GM23248 (cell line): ENCODE results near the gene PNLIPRP1.

Experiments used
- EZH2 ChIP-seq: fragments of 200-600 bp; sonication (generic); IDR thresholded peaks from 2 replicates; pipeline ENCODE4 v1.6.1; 2018; ENCODE audit warnings: antibody characterized with exemption, mild to moderate bottlenecking; ENCODE audit not compliant: insufficient read depth, poor library complexity, severe bottlenecking
- EZH2phosphoT487 ChIP-seq: fragments of 200-600 bp; sonication (generic); IDR thresholded peaks from 2 replicates; pipeline ENCODE4 v1.6.1; 2018; ENCODE audit warnings: antibody characterized with exemption, moderate library complexity, mild to moderate bottlenecking, low read depth; ENCODE audit not compliant: insufficient read depth

DNA sequence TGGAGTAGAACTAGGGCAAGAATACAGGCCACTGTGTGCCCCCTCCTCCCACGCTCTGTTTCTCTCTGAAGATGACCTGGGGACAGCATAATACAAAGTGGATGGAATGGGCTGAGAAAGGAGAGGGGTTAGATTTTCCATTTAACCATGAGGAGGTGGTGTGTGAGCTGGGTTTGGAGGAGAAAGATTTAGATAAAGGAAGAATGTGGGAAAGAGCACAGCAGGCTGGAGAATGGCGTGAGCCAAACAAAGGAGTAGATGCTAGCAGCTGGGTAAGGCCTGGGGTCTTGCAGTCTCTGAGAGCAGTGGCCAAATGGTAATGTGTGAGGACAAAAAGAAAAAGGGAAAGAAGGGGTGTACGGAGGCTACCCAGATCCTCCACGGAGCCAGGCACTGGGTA is 38.6 kb downstream of the PNLIPRP1 start:
- TF ChIP-seq EZH2phosphoT487 (no peak), EZH2 (no peak)
